Smooth muscle cell (in vitro differentiated cells): ENCODE data around the gene TMTC1. TPM values are rescaled to one million over a fixed set of nuclear protein-coding genes. Genes with fewer than 3 reads are reported as not detected.

Source experiments
- DNase-seq: peaks from one replicate; lab custom pipeline; 2025; ENCODE audit not compliant: unreplicated experiment; lab: John Stamatoyannopoulos, UW
- H2AFZ ChIP-seq: fragments of 200-600 bp; sonication (generic); 2 replicates; pipeline ENCODE4 v1.6.0; 2016; ENCODE audit warnings: antibody characterized with exemption, low read depth, mild to moderate bottlenecking
- H3F3A ChIP-seq: fragments of 200-600 bp; sonication (generic); 2 replicates; pipeline ENCODE4 v1.6.0; 2017; ENCODE audit warnings: antibody characterized with exemption, low read depth
- H3K27ac ChIP-seq: fragments of 200-600 bp; sonication (generic); 2 replicates; pipeline ENCODE4 v1.5.1; 2016; ENCODE audit warnings: low read depth, mild to moderate bottlenecking
- H3K27me3 ChIP-seq: fragments of 200-600 bp; sonication (generic); 2 replicates; pipeline ENCODE4 v1.6.1; 2016; ENCODE audit warnings: low read depth, mild to moderate bottlenecking
- H3K36me3 ChIP-seq: fragments of 200-600 bp; sonication (generic); 2 replicates; pipeline ENCODE4 v1.5.1; 2016; ENCODE audit warnings: low read depth
- H3K4me1 ChIP-seq: fragments of 200-600 bp; sonication (generic); 2 replicates; pipeline ENCODE4 v1.5.1; 2016; ENCODE audit warnings: low read depth
- H3K4me2 ChIP-seq: fragments of 200-600 bp; sonication (generic); 2 replicates; pipeline ENCODE4 v1.6.0; 2016; ENCODE audit warnings: mild to moderate bottlenecking
- H3K4me3 ChIP-seq: fragments of 200-600 bp; sonication (generic); 2 replicates; pipeline ENCODE4 v1.5.1; 2016; ENCODE audit warnings: mild to moderate bottlenecking
- H3K79me2 ChIP-seq: fragments of 200-600 bp; sonication (generic); 2 replicates; pipeline ENCODE4 v1.6.0; 2016; ENCODE audit warnings: low read depth, mild to moderate bottlenecking
- H3K9ac ChIP-seq: fragments of 200-600 bp; sonication (generic); 2 replicates; pipeline ENCODE4 v1.6.0; 2016; ENCODE audit warnings: low read depth
- H3K9me3 ChIP-seq: fragments of 200-600 bp; sonication (generic); replicated peaks from 2 replicates; pipeline ENCODE4 v1.5.1; 2016; ENCODE audit warnings: low read depth
- H4K20me1 ChIP-seq: fragments of 200-600 bp; sonication (generic); 2 replicates; pipeline ENCODE4 v1.6.0; 2016; ENCODE audit warnings: low read depth
- WGBS: methylation state at CpG from one replicate; pipeline ENCODE4 v1.1.7; 2016; ENCODE audit warnings: low lambda C conversion rate; 5-methylcytosine and 5-hydroxymethylcytosine counted together
- polyA plus RNA-seq: library from polyadenylated mRNA; unstranded; fragments of >200 nt; fragmentation: Nextera tagmentation; extraction: Ambion mirVana; gene quantifications from 2 replicates; pipeline ENCODE4 v1.2.1, GENCODE V29; 2016
- total RNA-seq: library from RNA; depleted of rRNA; stranded (reverse); fragments of >200 nt; gene quantifications from 2 replicates; pipeline ENCODE4 v1.2.3, GENCODE V29; 2014
- TF ChIP-seq, protein P1 (sequence below): fragments of 200-600 bp; sonication (generic); IDR thresholded peaks from 2 replicates; pipeline ENCODE4 v1.5.1; 2017; ENCODE audit warnings: borderline replicate concordance, mild to moderate bottlenecking, antibody characterized with exemption; ENCODE audit not compliant: insufficient read depth, poor library complexity, severe bottlenecking

The TMTC1 gene
- total and polyA plus RNA-seq, 2 experiments from 2014 or later: 3.5 to 8.7 TPM

DNA sequence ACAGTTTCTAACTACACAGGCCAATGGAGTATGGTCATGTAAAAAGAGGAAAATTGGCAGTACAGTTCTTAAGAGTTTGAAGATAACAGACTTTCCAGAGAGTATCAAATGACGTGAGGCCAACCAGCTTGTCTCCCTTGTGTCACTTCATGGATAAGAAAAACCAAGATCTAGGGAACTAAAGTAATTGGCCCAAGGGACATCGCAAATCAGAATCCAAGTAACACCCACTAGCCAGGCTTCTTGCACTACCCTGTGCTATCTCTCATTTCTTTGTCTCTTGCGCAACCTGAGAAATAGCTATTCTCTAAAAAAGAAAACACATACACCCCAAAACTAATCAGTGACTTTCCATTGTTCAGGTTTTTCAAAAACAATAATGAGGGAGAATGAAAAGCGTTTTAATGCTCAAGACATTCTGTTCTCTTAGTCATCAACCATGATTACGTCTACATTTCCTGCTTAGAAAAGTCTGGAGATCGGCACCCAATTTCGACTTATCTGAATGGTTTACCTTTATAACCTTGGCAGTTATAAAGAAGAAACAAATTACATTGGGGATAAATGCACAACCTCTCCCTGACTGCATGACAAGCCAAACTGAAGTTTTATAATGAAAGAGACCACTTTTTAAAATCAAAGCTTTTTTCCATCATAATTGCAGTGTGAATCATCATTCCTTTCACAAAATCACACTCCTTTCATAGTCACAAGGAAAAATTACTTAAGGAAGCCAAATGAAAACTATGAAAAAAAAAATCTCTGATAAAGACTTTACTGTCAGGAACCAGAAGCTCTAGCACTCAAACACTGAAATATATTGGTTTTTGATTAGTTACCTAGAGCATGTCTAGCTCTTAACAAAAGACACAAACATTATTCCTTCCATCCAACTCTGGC lies 42.1 kb downstream of the TMTC1 start:
- no peaks in the 10 kb centered on the region for H3K9me3 ChIP-seq
- H3K79me2 ChIP-seq: no peaks in the 10 kb centered on the region
- H3K4me3 ChIP-seq: peak overlapping the region; percentile 23
- peak overlapping the region; percentile 90 for H3K27ac ChIP-seq
- no peaks in the 10 kb centered on the region for H3K27me3 ChIP-seq
- DNase-seq: no peak
- WGBS: 38% methylated on average over 7 of the region's 7 CpGs
- no peaks in the 10 kb centered on the region for H3K36me3 ChIP-seq
- peak overlapping the region; percentile 73 for H3K4me2 ChIP-seq
- H3K4me1 ChIP-seq: peaks cover 16% of the 10 kb centered on the region
- H3K9ac ChIP-seq: peak overlapping the region; percentile 34
- no peaks in the 10 kb centered on the region for H4K20me1 ChIP-seq
- H2AFZ ChIP-seq: peak overlapping the region; percentile 45
- TF ChIP-seq, protein P1, sequence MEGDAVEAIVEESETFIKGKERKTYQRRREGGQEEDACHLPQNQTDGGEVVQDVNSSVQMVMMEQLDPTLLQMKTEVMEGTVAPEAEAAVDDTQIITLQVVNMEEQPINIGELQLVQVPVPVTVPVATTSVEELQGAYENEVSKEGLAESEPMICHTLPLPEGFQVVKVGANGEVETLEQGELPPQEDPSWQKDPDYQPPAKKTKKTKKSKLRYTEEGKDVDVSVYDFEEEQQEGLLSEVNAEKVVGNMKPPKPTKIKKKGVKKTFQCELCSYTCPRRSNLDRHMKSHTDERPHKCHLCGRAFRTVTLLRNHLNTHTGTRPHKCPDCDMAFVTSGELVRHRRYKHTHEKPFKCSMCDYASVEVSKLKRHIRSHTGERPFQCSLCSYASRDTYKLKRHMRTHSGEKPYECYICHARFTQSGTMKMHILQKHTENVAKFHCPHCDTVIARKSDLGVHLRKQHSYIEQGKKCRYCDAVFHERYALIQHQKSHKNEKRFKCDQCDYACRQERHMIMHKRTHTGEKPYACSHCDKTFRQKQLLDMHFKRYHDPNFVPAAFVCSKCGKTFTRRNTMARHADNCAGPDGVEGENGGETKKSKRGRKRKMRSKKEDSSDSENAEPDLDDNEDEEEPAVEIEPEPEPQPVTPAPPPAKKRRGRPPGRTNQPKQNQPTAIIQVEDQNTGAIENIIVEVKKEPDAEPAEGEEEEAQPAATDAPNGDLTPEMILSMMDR: no peak
- peaks cover 9% of the 10 kb centered on the region for H3F3A ChIP-seq

DNA sequence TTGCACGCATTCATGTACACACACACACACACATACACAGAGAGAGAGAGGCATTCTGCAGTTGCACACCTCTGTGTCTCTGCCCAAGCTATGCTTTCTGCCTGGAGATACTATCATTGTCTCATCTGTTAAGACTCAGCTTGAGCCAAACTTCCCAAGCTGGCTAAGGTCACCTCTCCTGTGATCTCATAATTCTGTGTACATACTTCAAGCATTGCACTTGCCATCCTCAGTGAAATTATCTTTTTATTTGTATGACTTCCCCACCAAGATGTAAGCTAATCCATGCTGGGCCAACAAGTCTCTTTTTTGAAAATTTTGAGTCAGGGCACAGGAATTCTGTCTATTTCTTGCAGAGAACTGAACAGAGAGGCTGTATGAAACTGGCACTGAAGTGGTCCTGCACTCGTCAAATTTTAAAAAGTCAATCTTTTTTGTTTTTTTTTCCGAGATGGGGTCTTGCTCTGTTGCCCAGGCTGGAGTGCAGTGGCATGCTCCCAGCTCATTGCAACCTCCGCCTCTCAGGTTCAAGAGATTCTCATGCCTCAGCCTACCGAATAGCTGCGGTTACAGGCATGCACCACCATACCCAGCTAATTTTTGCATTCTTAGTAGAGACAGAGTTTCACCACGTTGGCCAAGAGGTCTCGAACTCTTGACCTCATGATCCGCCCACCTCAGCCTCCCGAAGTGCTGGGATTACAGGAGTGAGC lies 44.3 kb downstream of the TMTC1 start:
- WGBS: 87% methylated on average over 10 of the region's 10 CpGs
- Histone ChIP-seq H3F3A (peaks cover 9% of the 10 kb centered on the region), H3K27me3 (no peaks in the 10 kb centered on the region), H3K4me3 (no peak overlapping the region), H4K20me1 (no peaks in the 10 kb centered on the region), H3K9ac (no peak overlapping the region), H3K79me2 (no peaks in the 10 kb centered on the region), H2AFZ (no peak overlapping the region), H3K9me3 (no peaks in the 10 kb centered on the region), H3K36me3 (no peaks in the 10 kb centered on the region), H3K4me1 (peaks cover 16% of the 10 kb centered on the region), H3K4me2 (no peak overlapping the region), H3K27ac (no peak overlapping the region)
- TF ChIP-seq, protein P1: no peak
- DNase-seq: no peak

DNA sequence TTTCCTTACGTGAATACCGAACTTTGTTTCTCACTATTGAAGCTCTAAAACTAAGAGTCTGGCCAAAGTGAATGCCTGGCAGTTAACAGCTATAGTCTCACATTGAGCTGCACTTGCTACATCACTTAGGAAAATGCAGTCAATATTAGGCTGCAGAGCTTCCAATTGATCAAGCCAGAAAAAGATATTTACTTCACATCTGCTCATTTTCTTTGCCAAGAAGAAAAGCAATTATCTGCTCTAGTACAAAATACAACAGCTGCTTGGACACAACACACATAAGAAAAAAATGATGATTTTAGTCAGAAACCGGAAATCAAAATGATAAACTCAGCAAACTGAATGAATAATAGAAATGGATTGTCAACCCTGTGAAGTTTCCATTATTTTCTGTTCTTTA lies 45.4 kb downstream of the TMTC1 start:
- no peaks in the 10 kb centered on the region for H4K20me1 ChIP-seq
- no peaks in the 10 kb centered on the region for H3K79me2 ChIP-seq
- H3K4me2 ChIP-seq: no peak overlapping the region
- no peak overlapping the region for H3K27ac ChIP-seq
- TF ChIP-seq, protein P1: no peak
- no peaks in the 10 kb centered on the region for H3K9me3 ChIP-seq
- H3K9ac ChIP-seq: no peak overlapping the region
- WGBS: 95% methylated on average over 3 of the region's 3 CpGs
- no peaks in the 10 kb centered on the region for H3K36me3 ChIP-seq
- H2AFZ ChIP-seq: no peak overlapping the region
- H3K4me1 ChIP-seq: peaks cover 14% of the 10 kb centered on the region
- H3F3A ChIP-seq: peaks cover 1% of the 10 kb centered on the region
- H3K27me3 ChIP-seq: no peaks in the 10 kb centered on the region
- no peak for DNase-seq
- H3K4me3 ChIP-seq: no peak overlapping the region
